SU-DHL-6 (cell line): ENCODE results near the gene ERBB2.

Source experiments
- H2AFZ ChIP-seq: fragments of 200-600 bp; sonication (generic); 2 replicates; pipeline ENCODE4 v1.6.1; 2014; ENCODE audit warnings: low read depth, mild to moderate bottlenecking, moderate library complexity, mixed read lengths, antibody characterized with exemption, low read length; ENCODE audit not compliant: severe bottlenecking
- H3F3A ChIP-seq: fragments of 200-600 bp; shearing (Covaris generic); 2 replicates; pipeline ENCODE4 v1.6.0; 2016; ENCODE audit warnings: antibody characterized with exemption, mild to moderate bottlenecking; ENCODE audit not compliant: insufficient read depth
- H3K27ac ChIP-seq: fragments of 200-600 bp; sonication (generic); 2 replicates; pipeline ENCODE4 v1.5.1; 2016; ENCODE audit warnings: low read depth, mild to moderate bottlenecking, low read length, moderate library complexity, mixed read lengths
- H3K27me3 ChIP-seq: fragments of 200-600 bp; sonication (generic), shearing (Covaris generic); 2 replicates; pipeline ENCODE4 v1.6.0; 2014; ENCODE audit warnings: mild to moderate bottlenecking, low read length
- H3K36me3 ChIP-seq: fragments of 200-600 bp; sonication (generic); 2 replicates; pipeline ENCODE4 v1.6.1; 2014; ENCODE audit warnings: mild to moderate bottlenecking, low read length, mixed read lengths
- H3K4me2 ChIP-seq: fragments of 300-600, 200-600 bp; shearing (Covaris generic), sonication (generic); 2 replicates; pipeline ENCODE4 v1.6.0; 2014; ENCODE audit warnings: low read length, low read depth, mild to moderate bottlenecking; ENCODE audit not compliant: poor library complexity, severe bottlenecking
- H3K4me3 ChIP-seq: fragments of 200-600 bp; sonication (generic); 2 replicates; pipeline ENCODE4 v1.5.1; 2014; ENCODE audit warnings: antibody characterized with exemption, low read length, mild to moderate bottlenecking, mixed read lengths; ENCODE audit not compliant: insufficient read depth, poor library complexity, severe bottlenecking
- H3K79me2 ChIP-seq: fragments of 200-600 bp; sonication (generic); 2 replicates; pipeline ENCODE4 v1.6.1; 2014; ENCODE audit warnings: mild to moderate bottlenecking, low read length, moderate library complexity; ENCODE audit not compliant: insufficient read depth
- H3K9ac ChIP-seq: fragments of 200-600 bp; sonication (generic); 2 replicates; pipeline ENCODE4 v1.7.0; 2014; ENCODE audit warnings: mild to moderate bottlenecking, low read length
- H3K9me2 ChIP-seq: fragments of 200-600 bp; sonication (generic); replicated peaks from 2 replicates; pipeline ENCODE4 v1.6.1; 2014; ENCODE audit warnings: low read length; ENCODE audit not compliant: insufficient read depth
- H3K9me3 ChIP-seq: fragments of 200-600 bp; sonication (generic); 2 replicates; pipeline ENCODE4 v1.6.1; 2014; ENCODE audit warnings: low read length, mixed read lengths; ENCODE audit not compliant: insufficient read depth
- H4K20me1 ChIP-seq: fragments of 200-600 bp; sonication (generic); 2 replicates; pipeline ENCODE4 v1.6.1; 2014; ENCODE audit warnings: low read depth, mild to moderate bottlenecking, antibody characterized with exemption, low read length, moderate library complexity, mixed read lengths
- EZH2phosphoT487 ChIP-seq: fragments of 200-600 bp; sonication (generic), shearing (Covaris generic); conservative IDR thresholded peaks from 2 replicates; pipeline ENCODE4 v1.6.1; 2018; ENCODE audit warnings: mild to moderate bottlenecking, antibody characterized with exemption, low read length, moderate library complexity, mixed read lengths
- TF ChIP-seq, protein P1 (sequence below): fragments of 200-600 bp; sonication (generic); IDR thresholded peaks from one replicate; pipeline ENCODE4 v1.5.1; 2017; ENCODE audit warnings: antibody characterized with exemption, mild to moderate bottlenecking, low read length, moderate library complexity; ENCODE audit not compliant: insufficient read depth, poor library complexity, severe bottlenecking

Gene ERBB2

DNA sequence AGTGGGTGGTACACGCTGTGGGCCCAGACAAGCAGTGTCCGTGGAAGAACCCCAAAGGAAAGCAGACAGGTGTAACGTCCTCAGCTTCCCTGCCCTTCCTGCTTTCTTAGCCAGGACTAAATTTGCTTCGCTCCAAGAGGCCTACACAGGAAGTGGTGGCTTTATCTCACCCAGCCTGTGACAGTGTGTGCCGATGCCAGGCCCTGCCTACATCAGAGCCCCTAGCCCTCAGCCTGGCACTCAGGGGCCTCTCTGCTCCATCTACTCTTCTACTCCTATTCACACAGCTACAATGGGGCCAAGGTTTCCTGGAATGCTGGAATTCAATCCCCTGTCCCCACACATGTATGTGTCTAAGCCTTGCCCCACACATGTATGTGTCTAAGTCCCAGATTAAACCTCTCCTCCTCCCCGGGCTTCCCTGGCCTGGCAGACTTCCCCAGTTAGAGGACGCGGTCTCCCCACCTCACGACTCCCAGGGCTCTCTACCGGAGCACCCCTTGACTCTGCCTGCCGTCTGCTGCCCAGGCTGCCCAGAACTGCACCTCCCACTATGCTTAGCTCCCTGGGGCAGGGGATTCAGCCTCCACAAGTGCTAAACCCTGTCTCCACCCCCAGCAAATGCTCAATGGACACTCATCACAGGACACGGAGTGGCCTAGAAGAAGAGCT is 20.2 kb upstream of the ERBB2 start:
- Histone ChIP-seq H3F3A (no peaks in the 10 kb centered on the region), H3K4me3 (no peak overlapping the region), H4K20me1 (no peaks in the 10 kb centered on the region), H3K4me2 (no peak overlapping the region), H3K36me3 (no peaks in the 10 kb centered on the region), H3K9me2 (no peaks in the 10 kb centered on the region), H3K79me2 (no peaks in the 10 kb centered on the region), H3K9me3 (no peaks in the 10 kb centered on the region), H2AFZ (no peak overlapping the region), H3K9ac (no peak overlapping the region), H3K27me3 (no peaks in the 10 kb centered on the region), H3K27ac (no peak overlapping the region)
- TF ChIP-seq EZH2phosphoT487 = no peak
- TF ChIP-seq, protein P1, sequence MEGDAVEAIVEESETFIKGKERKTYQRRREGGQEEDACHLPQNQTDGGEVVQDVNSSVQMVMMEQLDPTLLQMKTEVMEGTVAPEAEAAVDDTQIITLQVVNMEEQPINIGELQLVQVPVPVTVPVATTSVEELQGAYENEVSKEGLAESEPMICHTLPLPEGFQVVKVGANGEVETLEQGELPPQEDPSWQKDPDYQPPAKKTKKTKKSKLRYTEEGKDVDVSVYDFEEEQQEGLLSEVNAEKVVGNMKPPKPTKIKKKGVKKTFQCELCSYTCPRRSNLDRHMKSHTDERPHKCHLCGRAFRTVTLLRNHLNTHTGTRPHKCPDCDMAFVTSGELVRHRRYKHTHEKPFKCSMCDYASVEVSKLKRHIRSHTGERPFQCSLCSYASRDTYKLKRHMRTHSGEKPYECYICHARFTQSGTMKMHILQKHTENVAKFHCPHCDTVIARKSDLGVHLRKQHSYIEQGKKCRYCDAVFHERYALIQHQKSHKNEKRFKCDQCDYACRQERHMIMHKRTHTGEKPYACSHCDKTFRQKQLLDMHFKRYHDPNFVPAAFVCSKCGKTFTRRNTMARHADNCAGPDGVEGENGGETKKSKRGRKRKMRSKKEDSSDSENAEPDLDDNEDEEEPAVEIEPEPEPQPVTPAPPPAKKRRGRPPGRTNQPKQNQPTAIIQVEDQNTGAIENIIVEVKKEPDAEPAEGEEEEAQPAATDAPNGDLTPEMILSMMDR = no peak

DNA sequence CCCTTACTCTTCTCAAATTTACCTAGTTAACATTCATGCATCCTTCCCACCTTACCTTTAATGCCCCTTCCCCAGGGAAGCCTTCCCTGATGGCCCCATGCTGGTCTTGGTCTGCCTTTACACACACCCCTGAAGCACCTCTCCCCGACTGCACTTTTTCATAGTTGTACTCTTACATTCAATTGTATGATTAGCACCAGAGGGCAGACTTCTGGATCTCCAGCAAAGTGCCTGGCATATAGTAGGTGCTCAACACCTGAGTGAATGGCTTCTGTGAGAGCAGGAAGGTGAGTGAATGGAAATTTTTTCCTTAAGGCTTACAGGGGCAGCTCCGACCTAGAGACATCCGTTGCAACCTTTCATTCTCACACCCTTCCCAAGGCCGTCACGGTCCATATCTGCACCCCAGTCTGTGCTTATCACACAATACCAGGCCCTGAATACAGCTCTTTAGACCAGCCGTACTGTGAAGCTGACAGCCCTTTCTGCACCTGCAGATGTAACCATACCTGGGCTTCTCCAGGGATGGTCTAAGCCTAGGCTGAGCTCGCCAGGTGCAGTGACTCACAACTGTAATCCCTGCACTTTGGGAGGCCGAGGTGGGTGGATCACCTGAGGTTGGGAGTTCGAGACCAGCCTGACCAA is 16.4 kb upstream of the ERBB2 start:
- H3K9ac ChIP-seq = no peak overlapping the region
- no peak overlapping the region for H3K4me3 ChIP-seq
- H3K27me3 ChIP-seq = no peaks in the 10 kb centered on the region
- no peak overlapping the region for H3K4me2 ChIP-seq
- H3K9me3 ChIP-seq = no peaks in the 10 kb centered on the region
- TF ChIP-seq EZH2phosphoT487 = no peak
- TF ChIP-seq, protein P1 = no peak
- H3K36me3 ChIP-seq = no peaks in the 10 kb centered on the region
- peaks cover 9% of the 10 kb centered on the region; the same call in 1 of the 2 replicates for H3F3A ChIP-seq
- no peaks in the 10 kb centered on the region for H3K9me2 ChIP-seq
- no peaks in the 10 kb centered on the region for H4K20me1 ChIP-seq
- H3K27ac ChIP-seq = no peak overlapping the region
- no peak overlapping the region for H2AFZ ChIP-seq
- H3K79me2 ChIP-seq = no peaks in the 10 kb centered on the region

DNA sequence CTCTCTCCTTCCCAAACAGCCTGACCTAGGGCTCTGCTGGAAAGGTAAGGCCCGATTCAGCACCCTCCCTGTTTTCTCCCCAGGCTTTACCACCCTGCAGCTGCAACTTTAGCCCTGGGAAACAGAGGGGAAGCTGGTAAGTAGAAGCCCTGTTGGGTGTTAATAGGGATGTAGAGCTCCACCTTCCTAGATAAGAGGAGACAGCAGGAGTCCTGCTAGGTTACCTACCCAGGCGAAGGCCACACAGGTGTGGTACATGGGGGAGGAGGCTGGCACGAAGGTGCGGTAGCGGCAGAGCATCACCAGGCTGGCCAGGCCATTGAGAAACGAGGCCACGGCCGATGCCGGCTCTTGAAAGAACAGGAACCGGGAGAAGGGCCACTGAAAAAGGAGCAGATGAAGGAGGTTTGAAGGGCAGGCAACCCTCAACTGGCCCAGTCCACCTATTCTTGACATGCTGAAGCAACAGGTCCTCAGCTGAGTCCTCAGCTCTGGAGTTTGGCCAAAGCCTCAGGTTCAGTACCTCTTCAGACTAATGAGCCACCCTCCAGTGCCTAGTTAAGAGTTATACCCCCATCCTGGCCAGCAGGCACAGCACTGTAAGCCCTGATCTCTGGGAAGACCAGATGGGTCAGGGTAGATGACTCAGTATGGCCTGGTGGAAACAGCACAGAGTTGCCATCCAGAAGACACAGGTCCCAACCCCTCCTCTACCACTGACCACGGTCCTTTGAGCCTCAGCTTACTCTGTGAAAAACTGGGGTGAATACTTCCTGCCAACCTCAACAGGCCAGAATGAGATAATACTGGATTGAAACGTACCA is 15.3 kb upstream of the ERBB2 start:
- no peak overlapping the region for H3K9ac ChIP-seq
- no peaks in the 10 kb centered on the region for H3K36me3 ChIP-seq
- H3K27me3 ChIP-seq = no peaks in the 10 kb centered on the region
- H3K79me2 ChIP-seq = no peaks in the 10 kb centered on the region
- no peak overlapping the region for H3K27ac ChIP-seq
- H3K9me3 ChIP-seq = no peaks in the 10 kb centered on the region
- no peaks in the 10 kb centered on the region for H4K20me1 ChIP-seq
- TF ChIP-seq EZH2phosphoT487 = no peak
- TF ChIP-seq, protein P1 = no peak
- no peak overlapping the region for H3K4me2 ChIP-seq
- peaks cover 11% of the 10 kb centered on the region; the same call in 1 of the 2 replicates for H3F3A ChIP-seq
- H2AFZ ChIP-seq = no peak overlapping the region
- H3K4me3 ChIP-seq = no peak overlapping the region
- no peaks in the 10 kb centered on the region for H3K9me2 ChIP-seq
